ENCODE results near the gene FAF1.

Gene FAF1

GRCh38 chr1:50983219-50983802 lies 23.2 kb upstream of the FAF1 start:
- H3K36me3 Mint-ChIP-seq (ENCODE audit: low read depth): no peaks in the 10 kb centered on the region
- peaks cover 20% of the 10 kb centered on the region for H3K27me3 Mint-ChIP-seq
- no peak overlapping the region for H3K27ac Mint-ChIP-seq
- H3K4me3 Mint-ChIP-seq: no peak overlapping the region
- no peak for DNase-seq
- peaks cover 11% of the 10 kb centered on the region for H3K4me1 Mint-ChIP-seq (ENCODE audit: low read depth)
- H3K9me3 Mint-ChIP-seq: no peaks in the 10 kb centered on the region

GRCh38 chr1:50982611-50983010 lies 22.5 kb upstream of the FAF1 start:
- H3K36me3 Mint-ChIP-seq (ENCODE audit: low read depth): no peaks in the 10 kb centered on the region
- H3K27me3 Mint-ChIP-seq: peaks cover 22% of the 10 kb centered on the region
- no peaks in the 10 kb centered on the region for H3K9me3 Mint-ChIP-seq
- H3K27ac Mint-ChIP-seq: no peak overlapping the region
- no peak for DNase-seq
- H3K4me3 Mint-ChIP-seq: no peak overlapping the region
- H3K4me1 Mint-ChIP-seq (ENCODE audit: low read depth): peaks cover 12% of the 10 kb centered on the region

- Mint-ChIP-seq H3K9me3 (no peaks in the 10 kb centered on the region), H3K4me3 (no peak overlapping the region), H3K27me3 (peaks cover 27% of the 10 kb centered on the region), H3K36me3 (ENCODE audit: low read depth) (no peaks in the 10 kb centered on the region), H3K27ac (no peak overlapping the region), H3K4me1 (ENCODE audit: low read depth) (peaks cover 14% of the 10 kb centered on the region)
- DNase-seq: no peak
Measured at GRCh38 chr1:50981741-50982140, 21.7 kb upstream of the FAF1 start.

GRCh38 chr1:50980505-50980904 lies 20.4 kb upstream of the FAF1 start:
- no peak overlapping the region for H3K4me3 Mint-ChIP-seq
- no peak for DNase-seq
- H3K36me3 Mint-ChIP-seq (ENCODE audit: low read depth): no peaks in the 10 kb centered on the region
- peaks cover 22% of the 10 kb centered on the region for H3K4me1 Mint-ChIP-seq (ENCODE audit: low read depth)
- no peak overlapping the region for H3K27ac Mint-ChIP-seq
- no peaks in the 10 kb centered on the region for H3K9me3 Mint-ChIP-seq
- H3K27me3 Mint-ChIP-seq: peaks cover 35% of the 10 kb centered on the region

- DNase-seq: no peak
- H3K27me3 Mint-ChIP-seq: peaks cover 39% of the 10 kb centered on the region
- H3K36me3 Mint-ChIP-seq (ENCODE audit: low read depth): no peaks in the 10 kb centered on the region
- H3K4me3 Mint-ChIP-seq: no peak overlapping the region
- H3K4me1 Mint-ChIP-seq (ENCODE audit: low read depth): peaks cover 22% of the 10 kb centered on the region
- no peaks in the 10 kb centered on the region for H3K9me3 Mint-ChIP-seq
- no peak overlapping the region for H3K27ac Mint-ChIP-seq
Measured at GRCh38 chr1:50979937-50980336, 19.9 kb upstream of the FAF1 start.

GRCh38 chr1:50978852-50979781 lies 19.1 kb upstream of the FAF1 start:
- Mint-ChIP-seq H3K4me1 (ENCODE audit: low read depth) (peaks cover 22% of the 10 kb centered on the region), H3K27ac (peak overlapping the region; percentile 46)
- DNase-seq: no peak

GRCh38 chr1:50978144-50978851 lies 18.2 kb upstream of the FAF1 start:
- H3K9me3 Mint-ChIP-seq: no peaks in the 10 kb centered on the region
- peaks cover 22% of the 10 kb centered on the region for H3K4me1 Mint-ChIP-seq (ENCODE audit: low read depth)
- peaks cover 2% of the 10 kb centered on the region for H3K36me3 Mint-ChIP-seq (ENCODE audit: low read depth)
- peak overlapping the region; percentile 77 for H3K4me3 Mint-ChIP-seq
- peak overlapping the region; percentile 46 for H3K27ac Mint-ChIP-seq
- DNase-seq: peak; percentile 61
- peaks cover 52% of the 10 kb centered on the region for H3K27me3 Mint-ChIP-seq

More at GRCh38 chr1:50978852-50979781, 19.1 kb upstream of the FAF1 start:
- Mint-ChIP-seq H3K27me3 (peaks cover 47% of the 10 kb centered on the region), H3K9me3 (no peaks in the 10 kb centered on the region), H3K36me3 (ENCODE audit: low read depth) (peaks cover 2% of the 10 kb centered on the region), H3K4me3 (peak overlapping the region; percentile 77)

- peak; percentile 57 for DNase-seq
- Mint-ChIP-seq H3K9me3 (no peaks in the 10 kb centered on the region), H3K27me3 (peaks cover 53% of the 10 kb centered on the region), H3K36me3 (ENCODE audit: low read depth) (peaks cover 2% of the 10 kb centered on the region), H3K4me1 (ENCODE audit: low read depth) (peaks cover 22% of the 10 kb centered on the region), H3K4me3 (peak overlapping the region; percentile 78), H3K27ac (no peak overlapping the region)
Measured at GRCh38 chr1:50977575-50978143, 17.6 kb upstream of the FAF1 start.

GRCh38 chr1:50976890-50977574 lies 17.0 kb upstream of the FAF1 start:
- H3K27ac Mint-ChIP-seq: no peak overlapping the region
- DNase-seq: peak; percentile 49
- peak overlapping the region; percentile 78 for H3K4me3 Mint-ChIP-seq
- peaks cover 54% of the 10 kb centered on the region for H3K27me3 Mint-ChIP-seq
- peaks cover 2% of the 10 kb centered on the region for H3K36me3 Mint-ChIP-seq (ENCODE audit: low read depth)
- H3K9me3 Mint-ChIP-seq: no peaks in the 10 kb centered on the region
- peaks cover 23% of the 10 kb centered on the region for H3K4me1 Mint-ChIP-seq (ENCODE audit: low read depth)

- Mint-ChIP-seq H3K4me3 (peak overlapping the region; percentile 78), H3K36me3 (ENCODE audit: low read depth) (peaks cover 2% of the 10 kb centered on the region), H3K27me3 (peaks cover 53% of the 10 kb centered on the region), H3K9me3 (no peaks in the 10 kb centered on the region), H3K27ac (no peak overlapping the region), H3K4me1 (ENCODE audit: low read depth) (peaks cover 28% of the 10 kb centered on the region)
- DNase-seq: no peak
Measured at GRCh38 chr1:50976111-50976889, 16.2 kb upstream of the FAF1 start.

- H3K27me3 Mint-ChIP-seq: peaks cover 61% of the 10 kb centered on the region
- no peak overlapping the region for H3K27ac Mint-ChIP-seq
- no peak overlapping the region for H3K4me3 Mint-ChIP-seq
- H3K36me3 Mint-ChIP-seq (ENCODE audit: low read depth): peaks cover 2% of the 10 kb centered on the region
- no peak for DNase-seq
- peaks cover 37% of the 10 kb centered on the region for H3K4me1 Mint-ChIP-seq (ENCODE audit: low read depth)
- H3K9me3 Mint-ChIP-seq: no peaks in the 10 kb centered on the region
Measured at GRCh38 chr1:50975436-50975835, 15.4 kb upstream of the FAF1 start.

GRCh38 chr1:50974618-50974935 lies 14.5 kb upstream of the FAF1 start:
- DNase-seq: no peak
- Mint-ChIP-seq H3K9me3 (no peaks in the 10 kb centered on the region), H3K27ac (no peak overlapping the region), H3K27me3 (peaks cover 62% of the 10 kb centered on the region), H3K4me1 (ENCODE audit: low read depth) (peaks cover 44% of the 10 kb centered on the region), H3K36me3 (ENCODE audit: low read depth) (peaks cover 7% of the 10 kb centered on the region), H3K4me3 (no peak overlapping the region)

GRCh38 chr1:50973875-50974617 lies 14.0 kb upstream of the FAF1 start:
- Mint-ChIP-seq H3K4me1 (ENCODE audit: low read depth) (peaks cover 40% of the 10 kb centered on the region), H3K36me3 (ENCODE audit: low read depth) (peaks cover 8% of the 10 kb centered on the region), H3K27me3 (peaks cover 58% of the 10 kb centered on the region), H3K9me3 (no peaks in the 10 kb centered on the region), H3K27ac (no peak overlapping the region), H3K4me3 (no peak overlapping the region)
- no peak for DNase-seq

Data from activated T-cell treated with anti-CD3 and anti-CD28 coated beads, Interleukin-2, amount 50 U/mL, for 24 hours (primary cell).